ENCODE results near the gene TDRD5.

Gene TDRD5

GRCh38 chr1:179707406-179707805 is 115.8 kb downstream of the TDRD5 start:
- no peak overlapping the region for H3K9ac ChIP-seq (ENCODE audit: low read depth, low read length)
- DNase-seq (no peak), ATAC-seq (ENCODE audit: insufficient read depth, low read depth) (no peak)
- H2AFZ ChIP-seq (ENCODE audit: low read depth, low read length): no peak overlapping the region
- no peak overlapping the region for H3K27ac ChIP-seq (ENCODE audit: low read length)
- no peaks in the 10 kb centered on the region for H3K4me1 ChIP-seq (ENCODE audit: insufficient read depth, low read length)
- H3K4me2 ChIP-seq (ENCODE audit: insufficient read depth, low read length): no peak overlapping the region
- H4K20me1 ChIP-seq (ENCODE audit: insufficient read depth, low read length): no peaks in the 10 kb centered on the region
- H3K36me3 ChIP-seq (ENCODE audit: insufficient read depth, low read length): no peaks in the 10 kb centered on the region
- H3K27me3 ChIP-seq (ENCODE audit: insufficient read depth, low read length, poor library complexity): no peaks in the 10 kb centered on the region
- no peak for TF ChIP-seq CTCF (IDR thresholded peaks at IDR 0.05; ENCODE audit: borderline replicate concordance, extremely low read depth, low read length, poor library complexity, severe bottlenecking)
- no peak for TF ChIP-seq EZH2 (IDR thresholded peaks at IDR 0.05; ENCODE audit: borderline replicate concordance, low read depth, low read length, severe bottlenecking)
- H3K9me3 ChIP-seq (ENCODE audit: insufficient read depth, low read length, severe bottlenecking): no peaks in the 10 kb centered on the region
- no peak overlapping the region for H3K4me3 ChIP-seq (ENCODE audit: low read depth in 1 of 2, low read length in 2 of 2)
- H3K79me2 ChIP-seq (ENCODE audit: insufficient read depth, low read length): no peaks in the 10 kb centered on the region

- H3K27me3 ChIP-seq (ENCODE audit: insufficient read depth, low read length, poor library complexity): no peaks in the 10 kb centered on the region
- TF ChIP-seq CTCF (IDR thresholded peaks at IDR 0.05; ENCODE audit: borderline replicate concordance, extremely low read depth, low read length, poor library complexity, severe bottlenecking): no peak
- no peak for TF ChIP-seq EZH2 (IDR thresholded peaks at IDR 0.05; ENCODE audit: borderline replicate concordance, low read depth, low read length, severe bottlenecking)
- DNase-seq: no peak
These were observed 117.0 kb downstream of the TDRD5 start for GRCh38 chr1:179708434-179709195.

GRCh38 chr1:179709841-179710329 is 118.3 kb downstream of the TDRD5 start:
- no peak for DNase-seq
- ATAC-seq (ENCODE audit: insufficient read depth, low read depth): no peak

More at GRCh38 chr1:179708434-179709195, 117.0 kb downstream of the TDRD5 start:
- Histone ChIP-seq H3K36me3 (ENCODE audit: insufficient read depth, low read length) (no peaks in the 10 kb centered on the region), H3K4me1 (ENCODE audit: insufficient read depth, low read length) (no peaks in the 10 kb centered on the region), H3K9ac (ENCODE audit: low read depth, low read length) (no peak overlapping the region), H3K9me3 (ENCODE audit: insufficient read depth, low read length, severe bottlenecking) (no peaks in the 10 kb centered on the region), H3K79me2 (ENCODE audit: insufficient read depth, low read length) (no peaks in the 10 kb centered on the region), H4K20me1 (ENCODE audit: insufficient read depth, low read length) (no peaks in the 10 kb centered on the region), H3K27ac (ENCODE audit: low read length) (no peak overlapping the region), H3K4me3 (ENCODE audit: low read depth in 1 of 2, low read length in 2 of 2) (no peak overlapping the region), H3K4me2 (ENCODE audit: insufficient read depth, low read length) (no peak overlapping the region), H2AFZ (ENCODE audit: low read depth, low read length) (no peak overlapping the region)
- ATAC-seq (ENCODE audit: insufficient read depth, low read depth): no peak

More at GRCh38 chr1:179709841-179710329, 118.3 kb downstream of the TDRD5 start:
- no peak overlapping the region for H3K9ac ChIP-seq (ENCODE audit: low read depth, low read length)
- H3K36me3 ChIP-seq (ENCODE audit: insufficient read depth, low read length): no peaks in the 10 kb centered on the region
- H2AFZ ChIP-seq (ENCODE audit: low read depth, low read length): no peak overlapping the region
- H3K4me2 ChIP-seq (ENCODE audit: insufficient read depth, low read length): no peak overlapping the region
- TF ChIP-seq EZH2 (IDR thresholded peaks at IDR 0.05; ENCODE audit: borderline replicate concordance, low read depth, low read length, severe bottlenecking): no peak
- TF ChIP-seq CTCF (IDR thresholded peaks at IDR 0.05; ENCODE audit: borderline replicate concordance, extremely low read depth, low read length, poor library complexity, severe bottlenecking): no peak
- H3K4me3 ChIP-seq (ENCODE audit: low read depth in 1 of 2, low read length in 2 of 2): no peak overlapping the region
- H4K20me1 ChIP-seq (ENCODE audit: insufficient read depth, low read length): no peaks in the 10 kb centered on the region
- no peak overlapping the region for H3K27ac ChIP-seq (ENCODE audit: low read length)
- H3K4me1 ChIP-seq (ENCODE audit: insufficient read depth, low read length): no peaks in the 10 kb centered on the region
- H3K27me3 ChIP-seq (ENCODE audit: insufficient read depth, low read length, poor library complexity): no peaks in the 10 kb centered on the region
- no peaks in the 10 kb centered on the region for H3K79me2 ChIP-seq (ENCODE audit: insufficient read depth, low read length)
- H3K9me3 ChIP-seq (ENCODE audit: insufficient read depth, low read length, severe bottlenecking): peaks cover 8% of the 10 kb centered on the region
